Posterior vena cava (tissue), 2 donors: Measurements from ENCODE around the gene CLTCL1. TPM values are rescaled to one million over a fixed set of nuclear protein-coding genes. Genes with fewer than 3 reads are reported as not detected.

Source experiments
- total RNA-seq, 2 donors: library from RNA; stranded (reverse); fragmentation: NEBNext Ultra II Directional; extraction: Animal tissue kit (Norgen Biotek cat#: 25700); gene quantifications; one replicate each; pipeline ENCODE4 v1.2.1, GENCODE V29; 2021
- donor health status: DM: yes; HTN: yes; CAD: no.
- donor health status: DM: yes; HTN: yes; CAD: no.

The CLTCL1 gene
- total RNA-seq, 2 donors from 2014 or later = 6.6 to 9.0 TPM

Other genes starting within 250 kb of the CLTCL1 start
- gene DGCR2, start 169.3 kb downstream of the CLTCL1 start, total RNA-seq = 10 to 100 TPM; 28.3 to 35.2 TPM
- not detected for gene TSSK2, start 160.4 kb downstream of the CLTCL1 start, total RNA-seq
- 10 to 100 TPM; 10.2 to 11.5 TPM for gene ESS2, start 147.1 kb downstream of the CLTCL1 start, total RNA-seq
- not detected for gene GSC2, start 141.4 kb downstream of the CLTCL1 start, total RNA-seq
- gene SLC25A1, start 113.0 kb downstream of the CLTCL1 start, total RNA-seq = 10 to 100 TPM; 46.2 to 47.8 TPM
- gene HIRA, start 140.0 kb upstream of the CLTCL1 start, total RNA-seq = 10 to 100 TPM; 17.2 to 20.4 TPM
- 10 to 100 TPM; 18.1 to 22.5 TPM for gene MRPL40, start 140.8 kb upstream of the CLTCL1 start, total RNA-seq
- 10 to 100 TPM; 32.5 to 34.6 TPM for gene C22orf39, start 156.0 kb upstream of the CLTCL1 start, total RNA-seq
- 10 to 100 TPM; 43.5 to 51.1 TPM for gene UFD1, start 187.5 kb upstream of the CLTCL1 start, total RNA-seq
- gene CDC45, start 188.2 kb upstream of the CLTCL1 start, total RNA-seq = 1 to 10 TPM in 1 of 2 donors, under 1 TPM in 1; 0.71 to 1.7 TPM
- gene CLDN5, start 232.7 kb upstream of the CLTCL1 start, total RNA-seq = 10 to 100 TPM; 36.4 to 70.1 TPM